HEK293 (cell line): ENCODE data around the gene WFDC1.

ENCODE experiments used
- CTCF ChIA-PET: fragments of 350-600 bp; formaldehyde crosslinking; extraction: SDS; loops from one replicate; lab custom pipeline; 2021; ENCODE audit warnings: antibody characterized with exemption; lab: Yijun Ruan, JAX
- POLR2A ChIA-PET: fragments of 300-600 bp; formaldehyde crosslinking; extraction: SDS; loops from one replicate; lab custom pipeline; 2020; ENCODE audit warnings: antibody characterized with exemption, inconsistent platforms; lab: Yijun Ruan, JAX
- H3K27ac ChIP-seq: fragments of 200-500 bp; sonication (Bioruptor generic); 2 replicates; pipeline ENCODE4 v1.5.1; 2014; ENCODE audit warnings: low read depth, low read length, control low read depth, inconsistent platforms; ENCODE audit errors: extremely low read depth
- H3K36me3 ChIP-seq, 2 experiments: fragments of 200-500 bp in 1 of 2; sonication (Bioruptor generic) in 1 of 2; 1 replicate in 1 of 2; 2 replicates in 1 of 2; pipeline ENCODE4 v1.5.1; 2014 to 2017; ENCODE audit warnings: inconsistent platforms in 2 of 2, low read length in 2 of 2; ENCODE audit not compliant: control insufficient read depth in 2 of 2, insufficient read depth in 1 of 2
- H3K4me1 ChIP-seq: fragments of 200-500 bp; sonication (Bioruptor generic); 2 replicates; pipeline ENCODE4 v1.5.1; 2014; ENCODE audit warnings: mild to moderate bottlenecking, low read length, inconsistent platforms; ENCODE audit not compliant: control insufficient read depth, insufficient read depth
- H3K4me3 ChIP-seq: 2 replicates; pipeline ENCODE4 v1.5.1; 2011; ENCODE audit warnings: low read depth, mild to moderate bottlenecking, control low read depth, low read length, moderate library complexity
- H3K9me3 ChIP-seq: fragments of 200-500 bp; sonication (Bioruptor generic); 2 replicates; pipeline ENCODE4 v1.5.1; 2014; ENCODE audit warnings: low read depth, low read length, inconsistent platforms; ENCODE audit not compliant: control insufficient read depth, insufficient read depth
- REPIN1 ChIP-seq: fragments of 450-650 bp; formaldehyde crosslinking; IDR thresholded peaks from 2 replicates; pipeline ENCODE4 v1.5.1; 2017; ENCODE audit warnings: missing biosample characterization, missing genetic modification characterization, low read depth
- WT1 ChIP-seq: fragments of 450-650 bp; formaldehyde crosslinking; IDR thresholded peaks from 2 replicates; pipeline ENCODE4 v1.5.1; 2016; ENCODE audit warnings: missing biosample characterization, missing genetic modification characterization
- ZFP3 ChIP-seq: fragments of 450-650 bp; formaldehyde crosslinking; IDR thresholded peaks from 2 replicates; pipeline ENCODE4 v1.5.1; 2016; ENCODE audit warnings: low read depth, missing biosample characterization, missing genetic modification characterization
- ZFP41 ChIP-seq: fragments of 450-650 bp; formaldehyde crosslinking; IDR thresholded peaks from 2 replicates; pipeline ENCODE4 v1.5.1; 2016; ENCODE audit warnings: missing biosample characterization, missing genetic modification characterization, borderline replicate concordance
- ZNF10 ChIP-seq: fragments of 450-650 bp; formaldehyde crosslinking; IDR thresholded peaks from 2 replicates; pipeline ENCODE4 v1.5.1; 2017; ENCODE audit warnings: missing biosample characterization, missing genetic modification characterization
- ZNF132 ChIP-seq: fragments of 450-650 bp; formaldehyde crosslinking; IDR thresholded peaks from 2 replicates; pipeline ENCODE4 v1.5.1; 2017; ENCODE audit warnings: missing biosample characterization, missing genetic modification characterization, borderline replicate concordance
- ZNF146 ChIP-seq: fragments of 450-650 bp; formaldehyde crosslinking; IDR thresholded peaks from 2 replicates; pipeline ENCODE4 v1.5.1; 2016; ENCODE audit warnings: missing biosample characterization, missing genetic modification characterization
- ZNF221 ChIP-seq: fragments of 450-650 bp; formaldehyde crosslinking; IDR thresholded peaks from 2 replicates; pipeline ENCODE4 v1.5.1; 2017; ENCODE audit warnings: missing biosample characterization, missing genetic modification characterization, borderline replicate concordance
- ZNF223 ChIP-seq: fragments of 450-650 bp; formaldehyde crosslinking; IDR thresholded peaks from 2 replicates; pipeline ENCODE4 v1.5.1; 2016; ENCODE audit warnings: missing biosample characterization, missing genetic modification characterization
- ZNF302 ChIP-seq: fragments of 450-650 bp; formaldehyde crosslinking; IDR thresholded peaks from 2 replicates; pipeline ENCODE4 v1.5.1; 2016; ENCODE audit warnings: missing biosample characterization, missing genetic modification characterization, low read depth
- ZNF530 ChIP-seq: fragments of 450-650 bp; formaldehyde crosslinking; IDR thresholded peaks from 2 replicates; pipeline ENCODE4 v1.5.1; 2016; ENCODE audit warnings: low read depth, missing biosample characterization, missing genetic modification characterization
- ZNF549 ChIP-seq: fragments of 450-650 bp; IDR thresholded peaks from 2 replicates; pipeline ENCODE4 v1.5.1; 2018; ENCODE audit warnings: missing biosample characterization, missing genetic modification characterization, mild to moderate bottlenecking, inconsistent platforms, moderate library complexity
- ZNF558 ChIP-seq: fragments of 450-650 bp; formaldehyde crosslinking; IDR thresholded peaks from 2 replicates; pipeline ENCODE4 v1.5.1; 2016; ENCODE audit warnings: missing biosample characterization, missing genetic modification characterization
- ZNF571 ChIP-seq: fragments of 450-650 bp; formaldehyde crosslinking; IDR thresholded peaks from 2 replicates; pipeline ENCODE4 v1.5.0; 2017; ENCODE audit warnings: missing biosample characterization, missing genetic modification characterization
- ZNF621 ChIP-seq: fragments of 450-650 bp; formaldehyde crosslinking; IDR thresholded peaks from 2 replicates; pipeline ENCODE4 v1.5.1; 2017; ENCODE audit warnings: missing biosample characterization, missing genetic modification characterization
- ZNF658 ChIP-seq: fragments of 450-650 bp; formaldehyde crosslinking; IDR thresholded peaks from 2 replicates; pipeline ENCODE4; 2016; ENCODE audit warnings: missing biosample characterization, missing genetic modification characterization
- ZNF660 ChIP-seq: fragments of 450-650 bp; IDR thresholded peaks from 2 replicates; pipeline ENCODE4 v1.5.1; 2018; ENCODE audit warnings: missing biosample characterization, mild to moderate bottlenecking, missing genetic modification characterization
- ZNF76 ChIP-seq: fragments of 450-650 bp; formaldehyde crosslinking; IDR thresholded peaks from 2 replicates; pipeline ENCODE4; 2016; ENCODE audit warnings: low read depth, missing biosample characterization, missing genetic modification characterization, borderline replicate concordance
- ZNF777 ChIP-seq: fragments of 450-650 bp; formaldehyde crosslinking; IDR thresholded peaks from 2 replicates; pipeline ENCODE4 v1.5.1; 2017; ENCODE audit warnings: missing biosample characterization, missing genetic modification characterization, borderline replicate concordance
- ZNF791 ChIP-seq: fragments of 450-650 bp; formaldehyde crosslinking; IDR thresholded peaks from 2 replicates; pipeline ENCODE4 v1.5.1; 2016; ENCODE audit warnings: missing biosample characterization, missing genetic modification characterization
- ZSCAN23 ChIP-seq: fragments of 450-650 bp; formaldehyde crosslinking; IDR thresholded peaks from 2 replicates; pipeline ENCODE4 v1.5.1; 2016; ENCODE audit warnings: missing biosample characterization, missing genetic modification characterization
- ZSCAN30 ChIP-seq: fragments of 450-650 bp; IDR thresholded peaks from 2 replicates; pipeline ENCODE4 v1.5.1; 2018; ENCODE audit warnings: missing biosample characterization, mild to moderate bottlenecking, missing genetic modification characterization, moderate library complexity
- TF ChIP-seq, protein P1 (sequence below): fragments of 450-650 bp; formaldehyde crosslinking; IDR thresholded peaks from 2 replicates; pipeline ENCODE4 v1.5.1; 2016; ENCODE audit warnings: missing biosample characterization, missing genetic modification characterization
- TF ChIP-seq, protein P2 (sequence below): fragments of 450-650 bp; formaldehyde crosslinking; IDR thresholded peaks from 2 replicates; pipeline ENCODE4 v1.5.1; 2016; ENCODE audit warnings: missing biosample characterization, missing genetic modification characterization
- TF ChIP-seq, protein P3 (sequence below): fragments of 450-650 bp; formaldehyde crosslinking; IDR thresholded peaks from 2 replicates; pipeline ENCODE4 v1.5.1; 2016; ENCODE audit warnings: missing biosample characterization, missing genetic modification characterization
- TF ChIP-seq, protein P4 (sequence below): fragments of 450-650 bp; formaldehyde crosslinking; IDR thresholded peaks from 2 replicates; pipeline ENCODE4 v1.5.1; 2017; ENCODE audit warnings: missing biosample characterization, missing genetic modification characterization
- TF ChIP-seq, protein P5 (sequence below): fragments of 450-650 bp; formaldehyde crosslinking; IDR thresholded peaks from 2 replicates; pipeline ENCODE4 v1.5.1; 2016; ENCODE audit warnings: missing biosample characterization, missing genetic modification characterization

The WFDC1 gene

DNA sequence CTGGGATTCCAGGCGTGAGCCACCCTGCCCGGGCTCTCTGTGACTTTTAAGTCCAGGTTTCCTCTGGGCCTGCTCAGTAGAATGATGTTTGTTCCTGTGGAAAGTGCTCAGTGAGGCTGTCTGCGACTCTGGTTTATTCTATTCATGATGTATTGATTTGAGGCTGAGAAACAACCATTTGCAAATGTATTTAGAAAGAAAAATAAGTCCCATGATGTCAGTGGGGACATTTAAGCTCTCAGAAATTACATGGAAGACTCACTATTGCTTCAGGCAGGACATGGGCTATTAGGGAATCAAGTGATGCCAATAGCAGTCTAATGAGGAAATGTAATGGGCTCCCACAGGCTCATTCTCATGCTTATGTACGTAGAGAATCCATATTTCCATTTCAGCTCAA lies 32.6 kb upstream of the WFDC1 start:
- H3K4me1 ChIP-seq: no peaks in the 10 kb centered on the region
- no peak overlapping the region for H3K27ac ChIP-seq
- H3K4me3 ChIP-seq: no peak overlapping the region
- ChIA-PET CTCF (interaction anchor here (1.2 to 3.8 kb wide), 2 partner anchors 15 to 46 kb away, joined by 4 to 23 read pairs; no protein-coding TSS in a partner anchor), POLR2A (no interaction called here)
- H3K36me3 ChIP-seq: no peaks in the 10 kb centered on the region
- no peaks in the 10 kb centered on the region for H3K9me3 ChIP-seq
- TF ChIP-seq ZNF132 (no peak), ZNF791 (no peak), ZSCAN23 (tag by site-specific recombination) (no peak), ZNF558 (tag by site-specific recombination) (no peak), ZNF530 (no peak), ZNF571 (tag by site-specific recombination) (no peak), ZNF660 (tag by site-specific recombination) (no peak), ZNF221 (no peak), WT1 (tag by site-specific recombination) (no peak), ZNF658 (tag by site-specific recombination) (no peak), ZFP3 (tag by site-specific recombination) (no peak)
- TF ChIP-seq, protein P1, sequence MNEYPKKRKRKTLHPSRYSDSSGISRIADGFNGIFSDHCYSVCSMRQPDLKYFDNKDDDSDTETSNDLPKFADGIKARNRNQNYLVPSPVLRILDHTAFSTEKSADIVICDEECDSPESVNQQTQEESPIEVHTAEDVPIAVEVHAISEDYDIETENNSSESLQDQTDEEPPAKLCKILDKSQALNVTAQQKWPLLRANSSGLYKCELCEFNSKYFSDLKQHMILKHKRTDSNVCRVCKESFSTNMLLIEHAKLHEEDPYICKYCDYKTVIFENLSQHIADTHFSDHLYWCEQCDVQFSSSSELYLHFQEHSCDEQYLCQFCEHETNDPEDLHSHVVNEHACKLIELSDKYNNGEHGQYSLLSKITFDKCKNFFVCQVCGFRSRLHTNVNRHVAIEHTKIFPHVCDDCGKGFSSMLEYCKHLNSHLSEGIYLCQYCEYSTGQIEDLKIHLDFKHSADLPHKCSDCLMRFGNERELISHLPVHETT (tag by site-specific recombination): no peak
- TF ChIP-seq, protein P2, sequence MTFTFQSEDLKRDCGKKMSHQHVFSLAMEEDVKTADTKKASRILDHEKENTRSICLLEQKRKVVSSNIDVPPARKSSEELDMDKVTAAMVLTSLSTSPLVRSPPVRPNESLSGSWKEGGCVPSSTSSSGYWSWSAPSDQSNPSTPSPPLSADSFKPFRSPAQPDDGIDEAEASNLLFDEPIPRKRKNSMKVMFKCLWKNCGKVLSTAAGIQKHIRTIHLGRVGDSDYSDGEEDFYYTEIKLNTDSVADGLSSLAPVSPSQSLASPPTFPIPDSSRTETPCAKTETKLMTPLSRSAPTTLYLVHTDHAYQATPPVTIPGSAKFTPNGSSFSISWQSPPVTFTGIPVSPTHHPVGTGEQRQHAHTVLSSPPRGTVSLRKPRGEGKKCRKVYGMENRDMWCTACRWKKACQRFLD (tag by site-specific recombination): no peak

DNA sequence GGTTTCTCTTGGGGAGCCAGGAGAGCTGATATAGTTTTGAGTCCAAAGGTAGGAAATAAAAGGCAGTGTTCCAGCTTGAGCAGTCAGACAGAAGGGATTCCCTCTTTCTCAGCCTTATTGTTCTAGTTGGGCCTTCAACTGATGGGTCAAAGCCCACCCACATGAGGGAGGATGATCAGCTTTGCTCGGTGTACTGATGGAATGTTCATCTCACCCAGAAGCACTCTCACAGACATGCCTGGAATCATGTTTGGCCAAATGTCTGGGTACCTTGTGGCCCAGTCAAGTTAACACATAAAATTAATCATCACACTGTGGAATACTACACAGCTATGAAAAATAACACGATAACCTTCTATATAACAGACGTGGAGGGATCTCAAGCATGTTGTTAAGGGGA lies 31.7 kb upstream of the WFDC1 start:
- ChIA-PET CTCF (interaction anchor here (1.2 to 3.8 kb wide), 2 partner anchors 14 to 45 kb away, joined by 4 to 23 read pairs; no protein-coding TSS in a partner anchor), POLR2A (no interaction called here)
- no peaks in the 10 kb centered on the region for H3K4me1 ChIP-seq
- no peaks in the 10 kb centered on the region for H3K9me3 ChIP-seq
- H3K27ac ChIP-seq: no peak overlapping the region
- H3K4me3 ChIP-seq: no peak overlapping the region
- no peaks in the 10 kb centered on the region for H3K36me3 ChIP-seq
- TF ChIP-seq ZNF146 (tag by site-specific recombination): 0 out of 2 replicates have a peak, but pooled peaks have one; percentile 42
- TF ChIP-seq ZNF10 (tag by site-specific recombination): peak; percentile 95
- TF ChIP-seq ZNF549 (tag by site-specific recombination): no peak

DNA sequence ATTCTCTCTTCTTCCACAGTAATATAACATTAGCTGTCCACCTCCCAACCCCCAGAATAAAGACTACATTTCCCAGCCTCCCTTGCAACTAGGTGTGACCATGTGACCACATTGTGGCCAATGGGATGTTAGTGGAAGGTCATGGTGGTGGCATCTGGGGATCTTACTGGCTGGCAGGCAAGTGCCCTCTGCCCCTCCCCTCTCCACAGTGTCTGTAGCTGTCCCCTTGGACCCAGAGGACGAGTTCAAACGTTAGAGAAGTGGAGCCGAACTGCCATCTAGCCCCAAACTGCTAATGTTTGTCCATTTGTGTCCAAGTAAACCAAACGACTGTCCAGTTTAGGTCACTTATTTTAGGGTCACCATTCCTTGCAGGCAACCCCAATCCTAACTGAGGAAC lies 28.2 kb upstream of the WFDC1 start:
- ChIA-PET CTCF (interaction anchor here (0.6 to 3.4 kb wide), 2 partner anchors 10 to 204 kb away, joined by 3 to 29 read pairs; no protein-coding TSS in a partner anchor), POLR2A (no interaction called here)
- Histone ChIP-seq H3K4me3 (no peak overlapping the region), H3K36me3 (no peaks in the 10 kb centered on the region), H3K4me1 (no peaks in the 10 kb centered on the region), H3K9me3 (no peaks in the 10 kb centered on the region), H3K27ac (no peak overlapping the region)
- TF ChIP-seq ZNF777 (tag by site-specific recombination): no peak
- TF ChIP-seq, protein P3, sequence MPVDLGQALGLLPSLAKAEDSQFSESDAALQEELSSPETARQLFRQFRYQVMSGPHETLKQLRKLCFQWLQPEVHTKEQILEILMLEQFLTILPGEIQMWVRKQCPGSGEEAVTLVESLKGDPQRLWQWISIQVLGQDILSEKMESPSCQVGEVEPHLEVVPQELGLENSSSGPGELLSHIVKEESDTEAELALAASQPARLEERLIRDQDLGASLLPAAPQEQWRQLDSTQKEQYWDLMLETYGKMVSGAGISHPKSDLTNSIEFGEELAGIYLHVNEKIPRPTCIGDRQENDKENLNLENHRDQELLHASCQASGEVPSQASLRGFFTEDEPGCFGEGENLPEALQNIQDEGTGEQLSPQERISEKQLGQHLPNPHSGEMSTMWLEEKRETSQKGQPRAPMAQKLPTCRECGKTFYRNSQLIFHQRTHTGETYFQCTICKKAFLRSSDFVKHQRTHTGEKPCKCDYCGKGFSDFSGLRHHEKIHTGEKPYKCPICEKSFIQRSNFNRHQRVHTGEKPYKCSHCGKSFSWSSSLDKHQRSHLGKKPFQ (tag by site-specific recombination): no peak
- no peak for TF ChIP-seq ZSCAN30
- no peak for TF ChIP-seq REPIN1 (tag by site-specific recombination)
- TF ChIP-seq ZNF302 (tag by site-specific recombination): no peak
- no peak for TF ChIP-seq ZNF223
- TF ChIP-seq ZNF76 (tag by site-specific recombination): peak; percentile 44; the same call in 1 of the 2 replicates
- no peak for TF ChIP-seq ZNF621 (tag by site-specific recombination)
- no peak for TF ChIP-seq ZFP41 (tag by site-specific recombination)
- TF ChIP-seq, protein P4, sequence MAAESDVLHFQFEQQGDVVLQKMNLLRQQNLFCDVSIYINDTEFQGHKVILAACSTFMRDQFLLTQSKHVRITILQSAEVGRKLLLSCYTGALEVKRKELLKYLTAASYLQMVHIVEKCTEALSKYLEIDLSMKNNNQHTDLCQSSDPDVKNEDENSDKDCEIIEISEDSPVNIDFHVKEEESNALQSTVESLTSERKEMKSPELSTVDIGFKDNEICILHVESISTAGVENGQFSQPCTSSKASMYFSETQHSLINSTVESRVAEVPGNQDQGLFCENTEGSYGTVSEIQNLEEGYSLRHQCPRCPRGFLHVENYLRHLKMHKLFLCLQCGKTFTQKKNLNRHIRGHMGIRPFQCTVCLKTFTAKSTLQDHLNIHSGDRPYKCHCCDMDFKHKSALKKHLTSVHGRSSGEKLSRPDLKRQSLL (tag by site-specific recombination): no peak
- TF ChIP-seq, protein P5, sequence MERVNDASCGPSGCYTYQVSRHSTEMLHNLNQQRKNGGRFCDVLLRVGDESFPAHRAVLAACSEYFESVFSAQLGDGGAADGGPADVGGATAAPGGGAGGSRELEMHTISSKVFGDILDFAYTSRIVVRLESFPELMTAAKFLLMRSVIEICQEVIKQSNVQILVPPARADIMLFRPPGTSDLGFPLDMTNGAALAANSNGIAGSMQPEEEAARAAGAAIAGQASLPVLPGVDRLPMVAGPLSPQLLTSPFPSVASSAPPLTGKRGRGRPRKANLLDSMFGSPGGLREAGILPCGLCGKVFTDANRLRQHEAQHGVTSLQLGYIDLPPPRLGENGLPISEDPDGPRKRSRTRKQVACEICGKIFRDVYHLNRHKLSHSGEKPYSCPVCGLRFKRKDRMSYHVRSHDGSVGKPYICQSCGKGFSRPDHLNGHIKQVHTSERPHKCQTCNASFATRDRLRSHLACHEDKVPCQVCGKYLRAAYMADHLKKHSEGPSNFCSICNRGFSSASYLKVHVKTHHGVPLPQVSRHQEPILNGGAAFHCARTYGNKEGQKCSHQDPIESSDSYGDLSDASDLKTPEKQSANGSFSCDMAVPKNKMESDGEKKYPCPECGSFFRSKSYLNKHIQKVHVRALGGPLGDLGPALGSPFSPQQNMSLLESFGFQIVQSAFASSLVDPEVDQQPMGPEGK (tag by site-specific recombination): no peak
